B cell (primary cell): Measurements from ENCODE around the gene PTPN13.

ENCODE experiments used
- CTCF ChIP-seq: fragments of 200-600 bp; IDR thresholded peaks from one replicate; pipeline ENCODE4 v1.8.0; 2022; ENCODE audit warnings: antibody characterized with exemption, mild to moderate bottlenecking
- EZH2 ChIP-seq: IDR thresholded peaks from 2 replicates; pipeline ENCODE4 v1.6.1; 2012; ENCODE audit warnings: borderline replicate concordance, low read depth, mild to moderate bottlenecking, moderate library complexity, low read length; ENCODE audit not compliant: insufficient read depth, poor library complexity, severe bottlenecking

GRCh38 chr4:86741846-86742245, 147.7 kb downstream of the PTPN13 start:
- TF ChIP-seq CTCF, result no peak
- TF ChIP-seq EZH2, result no peak
